Activated CD8-positive, alpha-beta memory T cell treated with anti-CD3 and anti-CD28 coated beads, Interleukin-2, amount 50 U/mL, for 48 hours (primary cell): ENCODE measurements around the gene PRDM2.
A peak's percentile ranks its signal among the peaks of the same experiment; 100 is the strongest.

Experiments
- DNase-seq: peaks from one replicate; pipeline ENCODE4 v3.0.0-alpha.2; 2020

The PRDM2 gene

DNA sequence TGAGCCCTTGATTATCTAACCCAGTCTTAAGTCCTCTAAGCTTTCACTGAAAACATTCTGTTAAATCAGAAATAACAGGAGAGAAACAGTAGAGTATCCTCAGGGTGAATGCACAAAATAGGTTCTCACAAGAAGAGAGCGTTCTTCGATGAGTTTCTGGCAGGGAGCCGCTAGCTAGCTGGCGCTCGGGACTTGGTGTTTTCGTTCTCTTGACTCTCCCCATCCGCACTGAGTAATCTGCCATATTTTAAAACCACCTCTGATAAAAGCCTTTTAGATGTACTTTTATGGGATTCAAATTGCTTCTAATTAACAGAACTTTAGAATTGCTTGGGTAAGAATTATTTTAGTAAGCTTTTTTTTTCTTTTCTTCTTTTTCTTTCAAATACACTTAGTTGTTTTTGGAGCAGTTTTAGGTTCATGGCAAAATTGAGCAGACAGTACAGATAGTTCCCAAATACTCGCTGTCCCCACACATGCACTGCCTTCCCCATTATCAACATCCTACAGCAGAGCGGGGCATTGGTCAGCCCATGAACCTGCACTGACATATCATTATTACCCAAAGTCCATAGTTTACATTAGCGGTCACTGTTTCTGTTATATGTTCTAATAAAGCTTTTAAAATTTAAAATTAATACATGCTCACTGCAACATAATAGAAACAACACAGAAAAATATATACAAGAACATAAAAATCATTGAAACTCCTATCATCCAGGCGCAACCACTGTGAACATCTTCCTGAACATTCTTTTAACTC lies 35.4 kb downstream of the PRDM2 start:
- DNase-seq = no peak

DNA sequence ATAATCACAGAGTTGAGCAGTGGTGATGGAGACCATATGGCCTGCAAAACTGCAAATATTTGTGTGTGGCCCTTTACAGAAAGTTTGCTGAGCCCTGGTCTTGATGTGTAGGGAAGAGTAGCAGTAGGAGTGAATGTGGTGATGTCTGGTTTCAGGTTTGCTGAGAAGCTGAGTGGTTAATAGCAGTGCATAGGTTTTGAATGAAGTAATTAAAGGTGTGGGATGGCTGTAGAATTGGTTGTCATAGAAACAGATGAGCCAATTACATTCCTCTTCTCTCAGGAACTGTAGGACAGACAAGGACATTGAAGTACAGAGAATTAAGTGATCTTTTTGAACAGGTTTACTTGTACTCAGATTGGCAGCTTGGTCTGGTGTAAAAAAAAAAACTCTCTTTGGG lies 37.4 kb downstream of the PRDM2 start:
- no peak for DNase-seq

- DNase-seq = no peak
These were observed 46.4 kb downstream of the PRDM2 start for GRCh38 chr1:13746342-13746741.

GRCh38 chr1:13748610-13749505 lies 48.9 kb downstream of the PRDM2 start:
- DNase-seq = peak; percentile 97

GRCh38 chr1:13749543-13750341 lies 49.8 kb downstream of the PRDM2 start:
- DNase-seq = peak; percentile 78

- no peak for DNase-seq
These were observed 51.5 kb downstream of the PRDM2 start for GRCh38 chr1:13751458-13751871.

DNA sequence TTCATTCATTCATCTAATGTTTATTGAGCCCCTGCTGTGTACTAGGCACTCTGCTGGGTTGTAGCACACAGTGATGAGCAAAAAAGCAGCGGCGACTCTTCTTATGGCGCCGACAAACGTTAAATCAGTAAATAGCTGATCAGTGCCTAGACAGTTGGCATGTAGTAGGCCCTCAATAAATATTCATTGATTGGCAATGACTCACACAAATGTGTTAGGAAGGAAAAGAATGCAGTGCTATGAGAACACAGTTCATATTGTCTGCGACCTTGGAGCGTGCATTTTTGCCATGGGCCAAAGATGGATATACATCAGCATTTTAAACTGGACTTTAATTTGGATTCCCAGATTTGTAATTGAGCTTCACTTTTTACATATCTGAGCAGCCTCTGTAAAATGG lies 52.0 kb downstream of the PRDM2 start:
- DNase-seq = no peak

GRCh38 chr1:13752852-13753251 lies 52.9 kb downstream of the PRDM2 start:
- no peak for DNase-seq

- DNase-seq = no peak
These were observed 53.8 kb downstream of the PRDM2 start for GRCh38 chr1:13753636-13754402.

DNA sequence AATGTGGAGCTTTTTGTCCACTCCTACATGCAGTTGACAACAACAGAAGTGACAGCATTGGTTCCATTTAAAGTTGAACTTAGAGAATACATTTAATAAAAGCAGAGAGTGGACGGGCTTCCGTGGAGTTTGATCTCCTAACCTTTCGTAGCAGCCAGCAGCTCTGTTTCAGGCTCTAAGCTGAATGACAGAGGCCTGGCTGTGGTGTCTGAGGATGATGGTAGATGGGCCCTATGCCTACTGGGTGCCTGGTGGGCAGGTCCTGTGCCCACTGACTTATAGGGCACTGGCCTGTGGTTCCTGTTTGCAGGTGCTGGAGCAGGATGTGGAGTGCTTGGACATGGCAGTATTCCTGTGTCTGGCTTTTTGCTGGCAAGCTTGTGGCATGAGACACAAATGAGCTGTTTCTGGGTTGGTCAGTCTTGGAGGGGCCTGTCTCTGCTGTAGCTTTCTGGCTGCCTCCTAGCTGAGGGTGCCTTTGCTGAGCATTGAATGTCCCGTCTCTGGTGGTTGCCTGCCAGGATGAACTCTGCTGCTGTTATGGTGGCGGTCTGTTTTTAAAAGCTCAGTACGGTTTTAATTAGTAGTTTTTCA lies 54.6 kb downstream of the PRDM2 start:
- no peak for DNase-seq

DNA sequence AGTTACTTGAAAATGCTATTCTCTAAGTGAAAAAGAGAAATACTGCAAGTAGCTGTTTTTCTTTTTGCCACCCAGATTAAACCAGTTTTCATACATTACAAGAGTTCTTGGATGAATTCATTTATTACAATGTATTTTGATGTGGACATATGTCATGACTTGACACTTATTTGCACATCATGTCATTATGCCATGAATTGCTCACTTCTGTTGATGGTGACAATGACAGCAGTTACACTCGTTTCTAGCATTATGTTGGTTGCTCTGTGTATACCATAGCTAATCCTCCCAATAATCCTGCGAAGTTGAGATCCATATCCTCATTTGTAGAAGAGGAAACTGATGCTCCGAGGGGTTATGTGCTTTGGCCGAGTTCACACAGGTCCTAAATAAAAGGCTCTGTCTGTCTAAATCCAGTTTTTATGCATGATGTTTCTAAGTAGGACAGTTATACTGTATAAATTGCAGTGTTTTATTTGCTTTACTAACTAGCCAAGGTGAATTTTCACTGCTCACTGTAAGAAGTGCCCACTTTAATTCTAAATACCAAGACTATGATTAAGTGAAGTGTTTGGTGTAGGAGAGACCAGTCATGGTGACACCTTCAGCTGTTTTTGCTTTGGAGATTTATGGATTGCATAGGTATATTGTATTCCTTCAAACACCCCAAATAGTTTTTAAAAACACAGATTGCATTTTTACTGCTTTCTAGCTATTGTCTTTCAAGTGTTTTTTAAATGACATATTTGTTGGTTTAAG lies 56.7 kb downstream of the PRDM2 start:
- no peak for DNase-seq

GRCh38 chr1:13757693-13758092 lies 57.7 kb downstream of the PRDM2 start:
- DNase-seq = no peak

DNA sequence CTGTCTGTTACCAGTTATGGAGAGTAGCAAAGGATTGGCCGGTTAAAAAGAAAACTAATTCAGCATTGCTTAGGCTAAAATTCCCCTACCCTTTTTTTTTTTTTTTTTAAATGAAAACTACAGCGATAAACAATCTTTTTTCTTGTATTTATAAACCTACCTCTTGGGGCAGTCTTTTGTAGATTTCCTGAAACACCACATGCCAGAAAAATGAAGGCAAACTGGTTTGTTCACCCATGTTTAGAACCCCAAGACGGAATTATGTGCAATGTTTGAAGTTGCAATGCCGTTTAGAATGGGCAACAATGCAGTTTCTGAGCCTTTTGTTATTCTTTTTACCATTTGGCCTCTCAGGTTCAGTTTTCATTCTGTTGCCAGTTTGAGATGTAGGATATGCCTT lies 59.1 kb downstream of the PRDM2 start:
- DNase-seq = no peak

- DNase-seq = no peak
These were observed 60.4 kb downstream of the PRDM2 start for GRCh38 chr1:13760340-13760739.

- DNase-seq = no peak
These were observed 60.9 kb downstream of the PRDM2 start for GRCh38 chr1:13760921-13761320.

GRCh38 chr1:13761883-13762282 lies 61.9 kb downstream of the PRDM2 start:
- DNase-seq = no peak

DNA sequence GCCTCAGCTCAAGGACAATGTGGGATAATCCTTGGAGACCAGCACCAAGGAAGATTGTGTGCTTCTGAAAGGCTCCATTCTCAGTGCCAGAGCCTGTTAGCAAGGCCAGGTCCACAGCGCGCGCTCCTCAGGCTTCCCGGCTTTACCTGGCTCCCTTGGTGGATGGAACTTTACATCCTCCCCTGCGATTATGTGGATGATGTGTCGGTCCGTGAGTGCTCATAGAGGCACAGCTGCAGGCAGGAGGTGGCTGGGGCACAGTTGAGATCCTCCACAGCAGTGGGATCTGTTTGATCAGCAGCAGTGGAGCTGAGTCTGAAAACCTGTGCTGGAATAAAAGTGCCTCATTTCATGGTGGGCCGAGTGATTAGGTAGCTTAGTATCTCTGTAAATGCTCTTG lies 62.7 kb downstream of the PRDM2 start:
- no peak for DNase-seq

GRCh38 chr1:13763222-13763621 lies 63.2 kb downstream of the PRDM2 start:
- DNase-seq = no peak

GRCh38 chr1:13763991-13764390 lies 64.0 kb downstream of the PRDM2 start:
- no peak for DNase-seq

- no peak for DNase-seq
These were observed 64.8 kb downstream of the PRDM2 start for GRCh38 chr1:13764588-13765332.
